ENCODE measurements around the gene RFPL4A. TPM values are rescaled to one million over a fixed set of nuclear protein-coding genes. Genes with fewer than 3 reads are reported as not detected.

RFPL4A gene
- total and polyA plus RNA-seq, 2 of the 13 experiments (the other 11 are each of a cell fraction or from before 2014, with no cell fraction given) = not detected

GRCh38 chr19:55809381-55810058, 50.6 kb downstream of the RFPL4A start (continued):
- TF ChIP-seq ZNF232 (CRISPR knock-in tag; IDR thresholded peaks at IDR 0.05; ENCODE audit: borderline replicate concordance) (0 out of 2 replicates have a peak, but pooled peaks have one; percentile 64), TEAD3 (CRISPR knock-in tag; optimal IDR thresholded peaks at IDR 0.05; ENCODE audit: borderline replicate concordance) (no peak), ZNF878 (CRISPR knock-in tag; IDR thresholded peaks at IDR 0.05) (no peak), TFDP1 (CRISPR knock-in tag; IDR thresholded peaks at IDR 0.05; ENCODE audit: borderline replicate concordance) (peak; percentile 41; the same call in 1 of the 2 replicates), TFE3 (CRISPR knock-in tag; IDR thresholded peaks at IDR 0.05) (0 out of 2 replicates have a peak, but pooled peaks have one; percentile 32), ZMYM4 (CRISPR knock-in tag; IDR thresholded peaks at IDR 0.05) (0 out of 2 replicates have a peak, but pooled peaks have one; percentile 58), SP4 (CRISPR knock-in tag; IDR thresholded peaks at IDR 0.05) (0 out of 2 replicates have a peak, but pooled peaks have one; percentile 16), KDM2A (CRISPR knock-in tag; IDR thresholded peaks at IDR 0.05; ENCODE audit: borderline replicate concordance, low read depth) (0 out of 2 replicates have a peak, but pooled peaks have one; percentile 17), ZNF574 (CRISPR knock-in tag; IDR thresholded peaks at IDR 0.05) (peak; percentile 65), CEBPG (CRISPR knock-in tag; IDR thresholded peaks at IDR 0.05) (no peak), MYC (CRISPR knock-in tag; IDR thresholded peaks at IDR 0.05; ENCODE audit: borderline replicate concordance) (peak; percentile 47; the same call in 1 of the 2 replicates), ZNF644 (CRISPR knock-in tag; IDR thresholded peaks at IDR 0.05; ENCODE audit: low read depth) (peak; percentile 65; the same call in 1 of the 2 replicates), SMAD3 (CRISPR knock-in tag; IDR thresholded peaks at IDR 0.05) (no peak)
- TF ChIP-seq, protein P1, sequence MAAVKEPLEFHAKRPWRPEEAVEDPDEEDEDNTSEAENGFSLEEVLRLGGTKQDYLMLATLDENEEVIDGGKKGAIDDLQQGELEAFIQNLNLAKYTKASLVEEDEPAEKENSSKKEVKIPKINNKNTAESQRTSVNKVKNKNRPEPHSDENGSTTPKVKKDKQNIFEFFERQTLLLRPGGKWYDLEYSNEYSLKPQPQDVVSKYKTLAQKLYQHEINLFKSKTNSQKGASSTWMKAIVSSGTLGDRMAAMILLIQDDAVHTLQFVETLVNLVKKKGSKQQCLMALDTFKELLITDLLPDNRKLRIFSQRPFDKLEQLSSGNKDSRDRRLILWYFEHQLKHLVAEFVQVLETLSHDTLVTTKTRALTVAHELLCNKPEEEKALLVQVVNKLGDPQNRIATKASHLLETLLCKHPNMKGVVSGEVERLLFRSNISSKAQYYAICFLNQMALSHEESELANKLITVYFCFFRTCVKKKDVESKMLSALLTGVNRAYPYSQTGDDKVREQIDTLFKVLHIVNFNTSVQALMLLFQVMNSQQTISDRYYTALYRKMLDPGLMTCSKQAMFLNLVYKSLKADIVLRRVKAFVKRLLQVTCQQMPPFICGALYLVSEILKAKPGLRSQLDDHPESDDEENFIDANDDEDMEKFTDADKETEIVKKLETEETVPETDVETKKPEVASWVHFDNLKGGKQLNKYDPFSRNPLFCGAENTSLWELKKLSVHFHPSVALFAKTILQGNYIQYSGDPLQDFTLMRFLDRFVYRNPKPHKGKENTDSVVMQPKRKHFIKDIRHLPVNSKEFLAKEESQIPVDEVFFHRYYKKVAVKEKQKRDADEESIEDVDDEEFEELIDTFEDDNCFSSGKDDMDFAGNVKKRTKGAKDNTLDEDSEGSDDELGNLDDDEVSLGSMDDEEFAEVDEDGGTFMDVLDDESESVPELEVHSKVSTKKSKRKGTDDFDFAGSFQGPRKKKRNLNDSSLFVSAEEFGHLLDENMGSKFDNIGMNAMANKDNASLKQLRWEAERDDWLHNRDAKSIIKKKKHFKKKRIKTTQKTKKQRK (IDR thresholded peaks at IDR 0.05; ENCODE audit: low read length) = no peak
- TF ChIP-seq, protein P2, sequence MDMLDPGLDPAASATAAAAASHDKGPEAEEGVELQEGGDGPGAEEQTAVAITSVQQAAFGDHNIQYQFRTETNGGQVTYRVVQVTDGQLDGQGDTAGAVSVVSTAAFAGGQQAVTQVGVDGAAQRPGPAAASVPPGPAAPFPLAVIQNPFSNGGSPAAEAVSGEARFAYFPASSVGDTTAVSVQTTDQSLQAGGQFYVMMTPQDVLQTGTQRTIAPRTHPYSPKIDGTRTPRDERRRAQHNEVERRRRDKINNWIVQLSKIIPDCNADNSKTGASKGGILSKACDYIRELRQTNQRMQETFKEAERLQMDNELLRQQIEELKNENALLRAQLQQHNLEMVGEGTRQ (IDR thresholded peaks at IDR 0.05; ENCODE audit: low read depth, low read length) = peak; percentile 68
- TF ChIP-seq, protein P2 (CRISPR knock-in tag; IDR thresholded peaks at IDR 0.05; ENCODE audit: borderline replicate concordance) = peak; percentile 80; the same call in 1 of the 2 replicates
